Mesothelial cell of epicardium (in vitro differentiated cells): ENCODE results near the gene EHBP1L1. TPM values are rescaled to one million over a fixed set of nuclear protein-coding genes. Genes with fewer than 3 reads are reported as not detected.

Experiments
- DNase-seq, 2 experiments: peaks; one replicate each; pipeline ENCODE4 v3.0.0; 2021; ENCODE audit warnings: low spot score in 2 of 2; ENCODE audit not compliant: unreplicated experiment in 2 of 2
- H3K27ac Mint-ChIP-seq: 2 replicates; pipeline ENCODE4 v1.8.0; 2021; ENCODE audit warnings: mixed read lengths
- H3K27me3 Mint-ChIP-seq: 2 replicates; pipeline ENCODE4 v1.8.0; 2021; ENCODE audit warnings: low read depth, mixed read lengths
- H3K36me3 Mint-ChIP-seq: 2 replicates; pipeline ENCODE4 v1.8.0; 2021; ENCODE audit warnings: mixed read lengths
- H3K4me1 Mint-ChIP-seq: 2 replicates; pipeline ENCODE4 v1.8.0; 2021; ENCODE audit warnings: mixed read lengths
- H3K4me3 Mint-ChIP-seq: 2 replicates; pipeline ENCODE4 v1.8.0; 2021; ENCODE audit warnings: mild to moderate bottlenecking, moderate library complexity, mixed read lengths
- H3K9me3 Mint-ChIP-seq: 2 replicates; pipeline ENCODE4 v1.8.0; 2021; ENCODE audit warnings: mixed read lengths
- total RNA-seq: library from RNA; stranded (reverse); gene quantifications from 3 replicates; pipeline ENCODE4 v1.2.1, GENCODE V29; 2021
- TF ChIP-seq, protein P1 (sequence below): fragments of 200-600 bp; sonication (generic); IDR thresholded peaks from one replicate; pipeline ENCODE4 v1.5.0; 2021; ENCODE audit warnings: antibody characterized with exemption; ENCODE audit not compliant: unreplicated experiment

EHBP1L1 gene
- total RNA-seq, 1 donor from 2014 or later: 35.2 TPM

DNA sequence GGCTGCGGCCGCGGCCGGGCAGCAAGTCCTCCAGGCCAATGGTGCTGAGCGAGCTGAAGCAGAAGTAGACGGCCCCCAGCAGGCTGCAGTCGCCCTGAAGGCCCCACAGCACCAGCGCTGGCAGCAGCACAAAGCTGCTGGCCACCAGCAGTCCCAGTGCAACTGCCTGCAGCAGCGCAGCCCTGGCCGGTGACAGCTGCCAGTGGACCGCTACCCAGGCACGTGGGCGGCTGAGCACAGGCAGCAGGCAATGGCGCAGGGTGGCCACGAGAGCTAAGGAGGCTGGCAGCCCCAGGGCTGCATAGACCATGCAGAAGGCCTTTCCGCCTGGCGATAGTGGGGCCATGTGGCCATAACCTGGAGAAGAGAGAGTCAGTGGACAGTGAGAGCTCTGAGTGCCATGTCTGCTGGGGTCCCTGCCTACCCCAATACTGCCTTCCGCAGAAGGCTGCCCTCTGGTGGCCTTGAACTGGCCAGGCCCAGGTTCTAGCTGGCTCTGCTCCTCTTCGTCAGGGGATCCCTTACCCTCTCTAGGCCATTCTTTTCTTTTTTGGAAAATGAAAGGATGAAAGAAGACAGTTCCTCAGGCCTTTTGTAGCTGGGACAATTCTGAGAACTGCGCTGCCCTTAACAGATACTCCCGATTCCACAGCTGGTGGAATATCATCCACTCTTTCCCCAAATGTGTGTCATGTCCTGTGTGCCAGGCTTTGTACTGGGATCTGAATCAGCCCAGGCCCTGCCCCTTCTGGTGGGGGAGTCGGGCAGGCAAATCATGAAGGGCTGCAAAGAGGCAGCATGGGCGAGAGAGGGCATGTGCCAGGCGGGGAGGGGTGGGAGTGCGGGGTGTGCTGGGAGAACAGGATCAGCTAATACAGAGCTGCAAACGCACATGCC, 17.9 kb downstream of the EHBP1L1 start:
- Mint-ChIP-seq H3K4me3 (peak overlapping the region; percentile 51), H3K9me3 (no peaks in the 10 kb centered on the region), H3K4me1 (peaks cover 14% of the 10 kb centered on the region), H3K27me3 (peaks cover 22% of the 10 kb centered on the region), H3K27ac (no peak overlapping the region), H3K36me3 (peaks cover 7% of the 10 kb centered on the region)
- DNase-seq: no peak
- TF ChIP-seq, protein P1, sequence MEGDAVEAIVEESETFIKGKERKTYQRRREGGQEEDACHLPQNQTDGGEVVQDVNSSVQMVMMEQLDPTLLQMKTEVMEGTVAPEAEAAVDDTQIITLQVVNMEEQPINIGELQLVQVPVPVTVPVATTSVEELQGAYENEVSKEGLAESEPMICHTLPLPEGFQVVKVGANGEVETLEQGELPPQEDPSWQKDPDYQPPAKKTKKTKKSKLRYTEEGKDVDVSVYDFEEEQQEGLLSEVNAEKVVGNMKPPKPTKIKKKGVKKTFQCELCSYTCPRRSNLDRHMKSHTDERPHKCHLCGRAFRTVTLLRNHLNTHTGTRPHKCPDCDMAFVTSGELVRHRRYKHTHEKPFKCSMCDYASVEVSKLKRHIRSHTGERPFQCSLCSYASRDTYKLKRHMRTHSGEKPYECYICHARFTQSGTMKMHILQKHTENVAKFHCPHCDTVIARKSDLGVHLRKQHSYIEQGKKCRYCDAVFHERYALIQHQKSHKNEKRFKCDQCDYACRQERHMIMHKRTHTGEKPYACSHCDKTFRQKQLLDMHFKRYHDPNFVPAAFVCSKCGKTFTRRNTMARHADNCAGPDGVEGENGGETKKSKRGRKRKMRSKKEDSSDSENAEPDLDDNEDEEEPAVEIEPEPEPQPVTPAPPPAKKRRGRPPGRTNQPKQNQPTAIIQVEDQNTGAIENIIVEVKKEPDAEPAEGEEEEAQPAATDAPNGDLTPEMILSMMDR: no peak

DNA sequence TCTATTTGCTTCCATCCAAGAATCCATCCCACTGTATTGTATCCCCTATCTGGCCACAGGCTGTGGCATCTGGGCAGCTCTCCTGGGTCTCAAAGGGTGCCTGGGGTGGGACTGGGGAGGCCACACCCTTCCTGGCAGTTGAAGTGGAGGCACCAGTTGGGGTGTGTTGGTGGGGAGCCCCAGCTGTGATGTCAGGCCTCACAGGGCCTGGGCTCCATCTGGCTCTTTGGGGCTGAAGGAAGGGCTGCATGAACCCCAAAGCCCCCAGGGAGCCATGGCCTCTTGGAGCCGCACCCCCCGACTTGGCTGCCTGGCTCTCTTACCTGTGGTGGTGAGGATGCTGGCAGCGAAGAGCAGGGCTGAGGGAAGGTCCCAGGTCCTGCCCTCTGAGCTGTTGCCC, 19.3 kb downstream of the EHBP1L1 start:
- H3K27ac Mint-ChIP-seq: no peak overlapping the region
- DNase-seq: no peak
- H3K9me3 Mint-ChIP-seq: no peaks in the 10 kb centered on the region
- H3K4me1 Mint-ChIP-seq: peaks cover 14% of the 10 kb centered on the region
- H3K36me3 Mint-ChIP-seq: peaks cover 11% of the 10 kb centered on the region
- TF ChIP-seq, protein P1: no peak
- H3K27me3 Mint-ChIP-seq: peaks cover 22% of the 10 kb centered on the region
- no peak overlapping the region for H3K4me3 Mint-ChIP-seq

DNA sequence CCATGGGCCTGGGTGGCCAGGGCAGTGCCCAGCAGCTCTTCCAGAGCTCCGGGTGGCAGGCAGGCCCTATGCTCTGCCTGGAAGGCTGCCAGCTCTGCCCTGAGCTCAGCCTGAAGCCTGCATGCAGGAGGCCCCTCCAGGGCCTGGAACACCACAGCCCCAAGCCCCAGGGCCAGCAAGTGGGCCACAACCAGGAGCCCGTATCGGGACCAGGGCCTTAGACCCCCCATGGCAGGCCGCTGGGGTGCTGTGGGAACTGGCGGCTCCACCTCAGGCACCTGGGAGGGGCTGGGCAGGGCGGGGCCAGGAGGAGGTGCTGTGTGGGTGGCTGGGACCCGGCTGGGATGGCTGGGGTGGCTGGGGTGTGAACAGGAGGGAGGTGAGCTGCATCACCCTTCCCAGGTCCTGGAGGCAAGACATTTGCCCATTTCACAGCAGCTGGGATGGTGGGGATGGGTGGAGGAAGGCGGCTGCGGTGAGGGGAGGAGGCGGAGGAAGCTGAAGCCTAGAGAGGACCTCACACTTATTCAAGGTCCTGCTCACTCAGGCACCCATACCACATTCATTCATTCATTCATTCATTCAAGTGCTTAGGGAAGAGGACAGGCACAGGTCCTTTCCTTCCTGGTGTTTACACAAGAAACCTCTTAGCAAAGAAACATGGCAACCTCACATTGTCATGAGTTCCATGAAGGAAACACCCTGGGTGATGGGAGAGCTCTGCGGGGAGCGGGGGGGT, 19.9 kb downstream of the EHBP1L1 start, which contains the start of gene KCNK7:
Gene KCNK7, minus strand, starts transcription at position 258 of the 739 bp plus-strand sequence. Its CDS starts 28 bp downstream, at position 230.
- no peak within 1 kb of the TSS for H3K4me3 Mint-ChIP-seq
- TF ChIP-seq, protein P1: no peak
- H3K4me1 Mint-ChIP-seq: peaks cover 10% of the 10 kb centered on the region
- DNase-seq: no peak
- H3K27ac Mint-ChIP-seq: no peak within 1 kb of the TSS
- peaks cover 17% of the 10 kb centered on the region for H3K27me3 Mint-ChIP-seq
- no peaks in the 10 kb centered on the region for H3K9me3 Mint-ChIP-seq
- H3K36me3 Mint-ChIP-seq: peaks cover 7% of the 10 kb centered on the region

DNA sequence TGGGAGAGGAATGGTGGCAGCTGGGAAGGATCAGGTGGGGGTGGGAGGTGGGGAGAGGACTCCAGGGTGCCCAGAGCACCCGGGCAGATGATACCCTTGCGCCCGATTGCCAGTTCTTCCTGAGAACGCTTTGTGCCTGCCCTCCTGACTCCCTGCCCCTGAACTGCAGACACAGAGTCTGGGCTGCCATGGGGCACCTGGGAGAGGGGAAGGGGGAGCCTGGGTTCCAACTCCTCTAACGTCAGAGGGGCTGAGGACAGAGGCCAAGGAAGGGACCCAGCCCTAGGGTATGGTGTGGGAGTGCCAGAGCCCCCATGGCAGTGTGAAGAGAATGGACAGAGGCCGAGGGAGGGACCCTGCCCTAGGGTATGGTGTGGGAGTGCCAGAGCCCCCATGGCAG, 20.7 kb downstream of the EHBP1L1 start:
- H3K4me3 Mint-ChIP-seq: no peak overlapping the region
- H3K27ac Mint-ChIP-seq: no peak overlapping the region
- H3K9me3 Mint-ChIP-seq: no peaks in the 10 kb centered on the region
- TF ChIP-seq, protein P1: no peak
- H3K27me3 Mint-ChIP-seq: peaks cover 13% of the 10 kb centered on the region
- peaks cover 7% of the 10 kb centered on the region for H3K36me3 Mint-ChIP-seq
- DNase-seq: no peak
- peaks cover 10% of the 10 kb centered on the region for H3K4me1 Mint-ChIP-seq

DNA sequence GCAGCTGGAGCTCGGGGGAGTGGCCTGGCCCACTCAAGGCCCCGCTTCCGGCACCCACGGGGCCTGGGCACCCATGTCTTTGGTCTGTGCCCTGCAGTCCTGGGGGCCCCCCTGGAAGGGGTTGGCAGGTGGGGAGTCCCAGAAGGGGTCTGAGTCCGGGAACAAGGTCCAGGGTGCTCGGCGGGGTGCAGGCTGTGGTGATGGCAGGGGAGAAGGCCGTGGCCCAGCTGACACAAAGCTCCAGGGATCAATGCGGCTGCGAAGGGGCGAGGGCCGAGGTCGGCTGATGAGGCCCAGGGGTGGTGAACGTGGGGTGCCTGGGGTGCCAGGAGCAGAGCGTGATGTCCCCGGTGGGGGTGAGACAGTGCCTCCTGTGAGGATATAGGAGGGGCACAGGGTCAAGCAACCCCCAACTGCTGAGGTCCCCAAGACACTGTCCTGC, 22.4 kb downstream of the EHBP1L1 start:
- Mint-ChIP-seq H3K27me3 (peaks cover 2% of the 10 kb centered on the region), H3K4me1 (peaks cover 2% of the 10 kb centered on the region), H3K27ac (no peak overlapping the region), H3K4me3 (no peak overlapping the region), H3K36me3 (peaks cover 7% of the 10 kb centered on the region), H3K9me3 (no peaks in the 10 kb centered on the region)
- TF ChIP-seq, protein P1: no peak
- DNase-seq: no peak
